BE2C (cell line): Measurements from ENCODE around the gene STK39.
"Not testable (repeated sequence)": the region's sequence is repeated elsewhere in the genome, so short reads cannot be mapped to it uniquely, and the experiment has no call there.

Experiments used
- DNase-seq: peaks from one replicate; pipeline ENCODE4 v3.0.0-alpha.2; 2020
- H3K27me3 ChIP-seq: fragments of 250-450 bp; sonication (Bioruptor Pico); 2 replicates; pipeline ENCODE4 v1.5.1; 2020; ENCODE audit warnings: mild to moderate bottlenecking
- H3K36me3 ChIP-seq: fragments of 250-450 bp; sonication (Bioruptor Pico); 2 replicates; pipeline ENCODE4 v1.5.1; 2020; ENCODE audit warnings: mild to moderate bottlenecking
- H3K4me1 ChIP-seq: fragments of 250-450 bp; sonication (Bioruptor Pico); 2 replicates; pipeline ENCODE4 v1.5.1; 2020
- H3K4me3 ChIP-seq: 2 replicates; pipeline ENCODE4 v1.5.1; 2011; ENCODE audit warnings: low read depth, low read length
- H3K9me3 ChIP-seq: fragments of 250-450 bp; sonication (Bioruptor Pico); 2 replicates; pipeline ENCODE4 v1.5.1; 2020
- TF ChIP-seq, protein P1 (sequence below): IDR thresholded peaks from 2 replicates; pipeline ENCODE4 v1.5.1; 2012; ENCODE audit warnings: mild to moderate bottlenecking, low read depth, low read length

The STK39 gene

DNA sequence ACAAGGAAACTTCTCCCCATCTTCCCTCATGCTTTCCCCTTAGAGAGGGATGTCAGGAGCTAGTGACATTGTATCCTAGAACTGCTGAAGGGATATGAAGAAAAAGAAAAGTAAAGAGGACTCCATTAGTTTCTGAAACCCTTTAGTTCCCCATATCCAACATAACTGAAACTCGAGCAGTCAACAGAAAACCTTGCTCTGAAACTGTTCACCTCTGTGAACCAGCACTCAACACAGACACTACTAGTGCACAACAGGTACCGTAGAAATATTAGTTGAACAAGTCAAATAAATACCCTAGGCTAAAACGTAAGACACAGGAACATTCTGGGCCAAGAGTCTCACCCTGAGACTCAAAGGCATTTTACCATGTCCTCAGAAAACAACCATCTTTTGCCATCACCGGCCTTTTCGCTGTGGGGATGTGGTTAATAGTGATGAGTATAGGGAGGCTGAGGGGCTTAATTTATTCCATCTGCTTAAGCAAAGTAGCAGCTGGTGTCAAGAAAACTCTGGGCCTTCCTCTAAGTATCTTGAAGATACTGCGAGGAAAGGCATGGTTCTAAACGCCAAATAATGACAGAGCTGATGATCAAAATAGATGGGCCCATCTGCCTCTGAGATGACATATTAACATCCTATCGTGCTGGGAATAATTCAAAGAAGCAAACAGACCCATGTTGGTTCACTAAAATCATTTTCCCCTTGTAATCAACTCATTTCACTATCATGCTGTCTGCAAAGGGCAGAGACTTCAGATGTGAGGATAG is 156.8 kb downstream of the STK39 start:
- TF ChIP-seq, protein P1, sequence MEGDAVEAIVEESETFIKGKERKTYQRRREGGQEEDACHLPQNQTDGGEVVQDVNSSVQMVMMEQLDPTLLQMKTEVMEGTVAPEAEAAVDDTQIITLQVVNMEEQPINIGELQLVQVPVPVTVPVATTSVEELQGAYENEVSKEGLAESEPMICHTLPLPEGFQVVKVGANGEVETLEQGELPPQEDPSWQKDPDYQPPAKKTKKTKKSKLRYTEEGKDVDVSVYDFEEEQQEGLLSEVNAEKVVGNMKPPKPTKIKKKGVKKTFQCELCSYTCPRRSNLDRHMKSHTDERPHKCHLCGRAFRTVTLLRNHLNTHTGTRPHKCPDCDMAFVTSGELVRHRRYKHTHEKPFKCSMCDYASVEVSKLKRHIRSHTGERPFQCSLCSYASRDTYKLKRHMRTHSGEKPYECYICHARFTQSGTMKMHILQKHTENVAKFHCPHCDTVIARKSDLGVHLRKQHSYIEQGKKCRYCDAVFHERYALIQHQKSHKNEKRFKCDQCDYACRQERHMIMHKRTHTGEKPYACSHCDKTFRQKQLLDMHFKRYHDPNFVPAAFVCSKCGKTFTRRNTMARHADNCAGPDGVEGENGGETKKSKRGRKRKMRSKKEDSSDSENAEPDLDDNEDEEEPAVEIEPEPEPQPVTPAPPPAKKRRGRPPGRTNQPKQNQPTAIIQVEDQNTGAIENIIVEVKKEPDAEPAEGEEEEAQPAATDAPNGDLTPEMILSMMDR: no peak
- Histone ChIP-seq H3K27me3 (no peaks in the 10 kb centered on the region), H3K36me3 (no peaks in the 10 kb centered on the region), H3K9me3 (no peaks in the 10 kb centered on the region), H3K4me1 (no peaks in the 10 kb centered on the region), H3K4me3 (no peak overlapping the region)
- DNase-seq: no peak

DNA sequence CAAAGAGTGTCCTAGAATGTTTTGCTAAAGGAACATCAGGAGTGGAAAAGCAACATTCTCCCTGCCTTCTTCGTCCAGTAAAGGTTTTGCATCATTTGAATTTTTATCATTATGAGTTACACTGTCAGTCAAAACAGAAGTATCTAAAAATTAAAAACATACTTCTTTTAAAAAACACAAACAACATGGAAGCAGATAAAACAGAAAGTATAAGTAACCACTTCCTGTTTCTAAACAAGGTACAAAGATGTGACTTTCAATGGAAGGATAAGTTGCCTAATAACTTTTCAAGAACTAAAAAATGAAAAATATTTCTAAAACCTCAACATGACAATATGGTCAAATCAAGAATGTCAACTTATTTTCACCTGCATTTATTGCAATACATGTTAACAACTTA is 158.2 kb downstream of the STK39 start:
- Histone ChIP-seq H3K27me3 (no peaks in the 10 kb centered on the region), H3K36me3 (no peaks in the 10 kb centered on the region), H3K9me3 (no peaks in the 10 kb centered on the region), H3K4me1 (no peaks in the 10 kb centered on the region), H3K4me3 (no peak overlapping the region)
- no peak for DNase-seq
- TF ChIP-seq, protein P1: no peak

DNA sequence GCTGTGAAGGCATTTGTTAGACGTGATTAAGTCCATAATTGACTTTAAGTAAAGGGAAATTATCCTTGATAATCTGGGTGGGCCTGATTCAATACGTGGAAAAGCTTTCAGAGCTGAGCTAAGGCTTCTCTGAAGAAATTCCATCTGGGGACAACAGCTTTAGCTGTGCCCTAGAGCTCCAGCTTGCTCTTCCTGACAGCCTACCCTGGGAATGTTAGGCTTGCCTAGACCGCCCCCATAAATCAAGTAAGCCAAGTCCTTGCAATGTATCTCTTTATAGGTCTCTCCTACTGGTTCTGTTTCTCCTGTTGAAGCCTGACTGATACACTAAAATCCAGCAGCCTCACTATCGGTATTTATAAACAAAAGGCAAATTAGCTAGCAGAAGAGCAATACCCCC is 160.0 kb downstream of the STK39 start:
- TF ChIP-seq, protein P1: no peak

DNA sequence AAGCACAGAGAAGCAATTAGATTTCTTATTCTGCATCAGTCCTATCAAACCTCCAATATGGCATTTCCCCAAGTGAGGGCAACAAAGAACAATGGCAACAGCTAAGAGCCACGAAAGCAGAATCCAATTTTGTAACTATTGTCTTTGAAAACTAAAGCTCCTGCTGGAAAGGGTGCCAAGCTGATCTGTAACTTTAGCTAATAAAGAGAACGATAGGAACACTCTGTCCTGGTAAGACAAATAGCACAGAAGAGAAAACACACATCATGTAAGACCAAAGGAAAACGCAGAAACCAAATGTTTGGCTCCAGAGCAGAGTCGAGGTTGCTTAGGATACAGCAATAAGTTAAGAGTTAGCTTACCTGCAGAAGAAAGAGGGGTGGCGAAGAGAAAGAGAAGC is 160.5 kb downstream of the STK39 start:
- Histone ChIP-seq H3K4me3 (no peak overlapping the region), H3K4me1 (no peaks in the 10 kb centered on the region), H3K36me3 (no peaks in the 10 kb centered on the region), H3K27me3 (no peaks in the 10 kb centered on the region), H3K9me3 (no peaks in the 10 kb centered on the region)
- TF ChIP-seq, protein P1: no peak
- no peak for DNase-seq

More for the DNA sequence above, 160.0 kb downstream of the STK39 start:
- DNase-seq: no peak
- Histone ChIP-seq H3K36me3 (no peaks in the 10 kb centered on the region), H3K4me1 (no peaks in the 10 kb centered on the region), H3K9me3 (no peaks in the 10 kb centered on the region), H3K4me3 (no peak overlapping the region), H3K27me3 (no peaks in the 10 kb centered on the region)

DNA sequence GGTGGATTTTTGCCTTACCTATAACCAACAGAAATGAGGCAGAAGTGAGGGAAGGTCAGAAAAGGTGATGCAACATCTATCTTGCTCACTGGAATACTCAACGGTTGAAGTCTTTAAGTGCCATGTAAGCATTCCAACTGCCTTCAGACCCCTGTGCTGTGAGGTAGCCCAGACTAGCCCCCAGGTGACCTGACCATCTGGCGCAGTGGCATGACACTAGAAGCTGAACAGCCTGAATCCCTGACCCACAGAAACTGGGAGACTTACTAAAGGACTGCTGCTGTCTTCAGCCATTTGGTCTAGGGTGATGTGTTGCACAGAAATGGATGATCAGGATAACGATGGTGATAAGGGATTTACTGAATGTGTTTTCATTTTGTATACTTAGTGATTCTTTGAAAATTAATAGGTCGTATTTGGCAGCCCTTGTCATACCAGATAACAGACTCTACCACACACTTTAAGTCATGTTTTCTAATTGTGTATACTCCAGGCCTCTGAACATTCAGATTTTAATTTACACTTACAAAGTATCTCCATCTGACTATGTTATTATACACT is 161.5 kb downstream of the STK39 start:
- Histone ChIP-seq H3K36me3 (no peaks in the 10 kb centered on the region), H3K27me3 (no peaks in the 10 kb centered on the region), H3K4me1 (no peaks in the 10 kb centered on the region), H3K4me3 (no peak overlapping the region), H3K9me3 (no peaks in the 10 kb centered on the region)
- no peak for DNase-seq
- TF ChIP-seq, protein P1: no peak

DNA sequence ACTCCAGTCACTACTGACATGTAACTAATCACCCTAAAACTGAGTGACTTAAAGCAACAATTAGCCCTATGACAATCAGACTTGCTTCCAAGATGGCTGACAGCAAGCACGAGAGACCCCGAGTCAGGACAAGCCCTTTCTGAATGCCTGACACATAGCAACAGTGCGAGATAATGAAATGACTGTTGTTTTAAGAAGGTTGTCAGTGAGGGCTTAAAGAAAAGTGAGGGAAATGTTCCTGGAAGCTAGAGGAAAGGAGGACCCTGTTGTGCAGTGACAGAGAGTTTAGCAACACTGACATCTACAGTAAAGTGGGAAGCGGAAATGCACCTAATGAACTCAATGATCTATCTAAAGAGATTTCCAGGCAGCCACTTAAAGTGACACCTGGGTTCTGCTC is 163.1 kb downstream of the STK39 start:
- Histone ChIP-seq H3K9me3 (no peaks in the 10 kb centered on the region), H3K27me3 (no peaks in the 10 kb centered on the region), H3K4me3 (no peak overlapping the region), H3K36me3 (no peaks in the 10 kb centered on the region), H3K4me1 (no peaks in the 10 kb centered on the region)
- DNase-seq: no peak
- TF ChIP-seq, protein P1: no peak

DNA sequence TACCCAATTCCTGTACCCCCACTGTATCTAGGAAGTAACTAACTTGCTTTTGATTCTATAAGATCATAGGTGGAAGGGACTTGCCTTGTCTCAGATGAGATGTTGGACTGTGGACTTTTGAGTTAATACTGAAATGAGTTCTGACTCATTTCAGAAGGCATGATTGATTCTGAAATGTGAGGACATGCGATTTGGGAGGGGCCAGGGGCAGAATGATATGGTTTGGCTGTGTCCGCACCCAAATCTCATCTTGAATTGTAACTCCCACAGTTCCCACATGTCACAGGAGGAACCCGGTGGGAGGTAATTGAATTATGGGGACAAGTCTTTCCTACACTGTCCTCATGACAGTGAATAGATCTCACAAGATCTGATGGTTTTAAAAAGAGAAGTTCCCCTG is 165.9 kb downstream of the STK39 start:
- H3K27me3 ChIP-seq, H3K36me3 ChIP-seq, H3K9me3 ChIP-seq, H3K4me1 ChIP-seq, H3K4me3 ChIP-seq, DNase-seq: not testable (repeated sequence)
